ENCODE measurements around the gene ZNRF2. TPM values are rescaled to one million over a fixed set of nuclear protein-coding genes. Genes with fewer than 3 reads are reported as not detected.

The ZNRF2 gene
- total and polyA plus RNA-seq, 9 donors, result 3.0 to 24.8 (median 11.5) TPM

- intact Hi-C loops (cut with DNase I), result no loop called here
- no peak for DNase-seq
- 42 to 56% (median 52%) methylated on average over 8 of the region's 8 CpGs for WGBS, 3 donors
Measured at GRCh38 chr7:30390736-30391636, 106.6 kb downstream of the ZNRF2 start.

DNA sequence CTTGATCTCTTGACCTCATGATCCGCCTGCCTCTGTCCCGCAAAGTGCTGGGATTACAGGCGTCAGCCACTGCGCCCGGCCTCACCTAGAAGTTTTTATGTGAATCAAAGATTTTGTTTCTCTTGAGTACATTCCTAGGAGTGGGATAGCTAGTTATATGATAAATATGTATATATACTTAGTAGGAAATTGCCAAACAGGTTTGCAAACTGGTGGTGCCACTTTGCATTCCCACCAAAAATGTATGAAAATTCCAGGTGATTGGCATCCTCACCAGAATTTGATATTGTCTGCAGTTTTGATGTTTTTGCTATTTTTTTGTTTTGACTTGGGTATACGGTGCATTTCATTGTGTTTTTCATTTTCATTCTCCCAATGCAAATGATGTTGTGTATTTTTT, 107.4 kb downstream of the ZNRF2 start:
- TF ChIP-seq EP300 (IDR thresholded peaks at IDR 0.05) (no peak), POLR2A (IDR thresholded peaks at IDR 0.05) (no peak), CTCF (IDR thresholded peaks at IDR 0.05) (no peak)
- intact Hi-C loops (cut with DNase I), result no loop called here
- WGBS, 3 donors, result 95 to 100% (median 96%) methylated on average over 6 of the region's 6 CpGs
- Histone ChIP-seq H3K27ac (no peak overlapping the region), H3K36me3 (no peaks in the 10 kb centered on the region), H3K27me3 (no peaks in the 10 kb centered on the region), H3K4me1 (ENCODE audit: insufficient read depth) (no peaks in the 10 kb centered on the region), H3K4me3 (no peak overlapping the region), H3K9me3 (no peaks in the 10 kb centered on the region)
- DNase-seq, result no peak

More at GRCh38 chr7:30390736-30391636, 106.6 kb downstream of the ZNRF2 start:
- TF ChIP-seq EP300 (IDR thresholded peaks at IDR 0.05) (no peak), CTCF (IDR thresholded peaks at IDR 0.05) (no peak), POLR2A (IDR thresholded peaks at IDR 0.05) (no peak)
- H3K4me1 ChIP-seq (ENCODE audit: insufficient read depth), result no peaks in the 10 kb centered on the region
- H3K27ac ChIP-seq, result no peak overlapping the region
- no peaks in the 10 kb centered on the region for H3K27me3 ChIP-seq
- no peaks in the 10 kb centered on the region for H3K9me3 ChIP-seq
- no peak overlapping the region for H3K4me3 ChIP-seq
- H3K36me3 ChIP-seq, result no peaks in the 10 kb centered on the region

- Histone ChIP-seq H3K9me3 (no peaks in the 10 kb centered on the region), H3K4me3 (no peak overlapping the region), H3K4me1 (ENCODE audit: insufficient read depth) (no peaks in the 10 kb centered on the region), H3K36me3 (no peaks in the 10 kb centered on the region), H3K27ac (no peak overlapping the region), H3K27me3 (no peaks in the 10 kb centered on the region)
- no peak for DNase-seq
- intact Hi-C loops (cut with DNase I), result no loop called here
- WGBS, 3 donors, result 96 to 99% (median 98%) methylated on average over 4 of the region's 4 CpGs
- TF ChIP-seq EP300 (IDR thresholded peaks at IDR 0.05), result no peak
- no peak for TF ChIP-seq POLR2A (IDR thresholded peaks at IDR 0.05)
- TF ChIP-seq CTCF (IDR thresholded peaks at IDR 0.05), result no peak
Measured at GRCh38 chr7:30395676-30396075, 111.3 kb downstream of the ZNRF2 start.

DNA sequence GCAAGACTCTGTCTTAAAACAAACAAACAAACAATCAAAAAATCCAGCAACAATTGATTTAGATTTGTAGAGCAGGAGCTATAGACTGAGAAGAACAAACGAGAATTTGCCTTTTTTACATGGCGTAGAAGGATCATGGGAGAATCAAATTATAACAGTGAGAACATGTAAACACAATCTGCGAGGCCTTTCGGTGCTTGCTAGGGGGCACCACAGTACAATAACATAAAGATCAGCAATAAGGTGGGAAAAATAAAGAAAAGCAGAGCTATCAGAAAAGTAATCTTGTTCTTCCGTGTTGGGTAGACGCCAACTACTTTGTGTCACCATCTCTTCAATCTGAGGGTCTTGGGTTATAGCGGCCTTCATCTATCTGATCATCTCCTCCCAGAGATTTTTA, 112.0 kb downstream of the ZNRF2 start:
- no peaks in the 10 kb centered on the region for H3K4me1 ChIP-seq (ENCODE audit: insufficient read depth)
- H3K9me3 ChIP-seq, result no peaks in the 10 kb centered on the region
- no peak overlapping the region for H3K27ac ChIP-seq
- DNase-seq, result no peak
- H3K27me3 ChIP-seq, result no peaks in the 10 kb centered on the region
- WGBS, 3 donors, result 73 to 79% (median 77%) methylated on average over 7 of the region's 7 CpGs
- intact Hi-C loops (cut with DNase I), result no loop called here
- H3K4me3 ChIP-seq, result no peak overlapping the region
- no peak for TF ChIP-seq EP300 (IDR thresholded peaks at IDR 0.05)
- no peak for TF ChIP-seq POLR2A (IDR thresholded peaks at IDR 0.05)
- TF ChIP-seq CTCF (IDR thresholded peaks at IDR 0.05), result no peak
- H3K36me3 ChIP-seq, result no peaks in the 10 kb centered on the region

Data from ovary (tissue), 9 donors.